H9 (cell line): ENCODE measurements around the gene PCDHB11. TPM values are rescaled to one million over a fixed set of nuclear protein-coding genes. Genes with fewer than 3 reads are reported as not detected.

Source experiments
- DNase-seq: peaks from one replicate; pipeline ENCODE4 v3.0.0-alpha.2; 2017
- H2AFZ ChIP-seq: one replicate; pipeline ENCODE4 v1.6.1; 2013; ENCODE audit warnings: mild to moderate bottlenecking, low read length, control low read depth, moderate library complexity
- H2AK5ac ChIP-seq: 2 replicates; pipeline ENCODE4 v1.6.1; 2013; ENCODE audit warnings: low read length, control low read depth, mixed read lengths; ENCODE audit not compliant: insufficient read length
- H2BK120ac ChIP-seq: one replicate; pipeline ENCODE4 v1.6.1; 2013; ENCODE audit warnings: low read depth, mild to moderate bottlenecking, low read length, control low read depth, inconsistent platforms; ENCODE audit not compliant: poor library complexity, severe bottlenecking
- H2BK12ac ChIP-seq: 2 replicates; pipeline ENCODE4 v1.6.1; 2013; ENCODE audit warnings: low read length, control low read depth, mixed read lengths, low read depth; ENCODE audit not compliant: insufficient read length
- H2BK15ac ChIP-seq: 2 replicates; pipeline ENCODE4 v1.6.1; 2013; ENCODE audit warnings: low read depth, low read length, control low read depth
- H2BK20ac ChIP-seq: one replicate; pipeline ENCODE4 v1.6.1; 2013; ENCODE audit warnings: low read depth, mild to moderate bottlenecking, low read length, control low read depth, inconsistent platforms; ENCODE audit not compliant: poor library complexity, severe bottlenecking
- H2BK5ac ChIP-seq: 2 replicates; pipeline ENCODE4 v1.6.1; 2013; ENCODE audit warnings: low read length, control low read depth, mixed read lengths; ENCODE audit not compliant: insufficient read length
- H3K14ac ChIP-seq: 2 replicates; pipeline ENCODE4 v1.6.1; 2013; ENCODE audit warnings: low read length, control low read depth; ENCODE audit not compliant: insufficient read depth
- H3K18ac ChIP-seq: 2 replicates; pipeline ENCODE4 v1.6.1; 2013; ENCODE audit warnings: low read depth, mild to moderate bottlenecking, mixed read lengths, low read length, control low read depth; ENCODE audit not compliant: insufficient read length
- H3K23ac ChIP-seq: 2 replicates; pipeline ENCODE4 v1.6.1; 2013; ENCODE audit warnings: low read length, control low read depth, mixed read lengths, low read depth; ENCODE audit not compliant: insufficient read length
- H3K23me2 ChIP-seq: 2 replicates; pipeline ENCODE4 v1.6.1; 2013; ENCODE audit warnings: low read depth, mild to moderate bottlenecking, mixed read lengths, low read length, control low read depth; ENCODE audit not compliant: insufficient read length, poor library complexity, severe bottlenecking
- H3K27ac ChIP-seq: 2 replicates; pipeline ENCODE4 v1.5.1; 2013; ENCODE audit warnings: low read length, control low read depth, mixed read lengths, low read depth; ENCODE audit not compliant: insufficient read length
- H3K27me3 ChIP-seq: 2 replicates; pipeline ENCODE4 v1.6.1; 2013; ENCODE audit warnings: low read length, control low read depth, inconsistent platforms; ENCODE audit not compliant: insufficient read depth
- H3K4ac ChIP-seq: 2 replicates; pipeline ENCODE4 v1.6.1; 2013; ENCODE audit warnings: low read depth, mild to moderate bottlenecking, control low read depth, inconsistent platforms, low read length, moderate library complexity
- H3K4me1 ChIP-seq: 2 replicates; pipeline ENCODE4 v1.6.1; 2013; ENCODE audit warnings: low read length, control low read depth, inconsistent platforms; ENCODE audit not compliant: insufficient read depth
- H3K4me2 ChIP-seq: 2 replicates; pipeline ENCODE4 v1.6.1; 2013; ENCODE audit warnings: low read length, control low read depth, mixed read lengths; ENCODE audit not compliant: insufficient read length, insufficient read depth
- H3K56ac ChIP-seq: 2 replicates; pipeline ENCODE4 v1.6.1; 2013; ENCODE audit warnings: low read depth, mild to moderate bottlenecking, mixed read lengths, low read length, control low read depth; ENCODE audit not compliant: insufficient read length
- H3K79me1 ChIP-seq: 2 replicates; pipeline ENCODE4 v1.6.1; 2013; ENCODE audit warnings: low read depth, mild to moderate bottlenecking, moderate library complexity, low read length, control low read depth, inconsistent platforms; ENCODE audit not compliant: insufficient read depth, poor library complexity, severe bottlenecking
- H3K79me2 ChIP-seq: 2 replicates; pipeline ENCODE4 v1.6.1; 2013; ENCODE audit warnings: low read length, control low read depth, inconsistent platforms; ENCODE audit not compliant: insufficient read depth
- H3K9ac ChIP-seq: 2 replicates; pipeline ENCODE4 v1.6.1; 2013; ENCODE audit warnings: low read length, control low read depth, mixed read lengths; ENCODE audit not compliant: insufficient read length; ENCODE audit errors: extremely low read depth
- H3K9me3 ChIP-seq: one replicate; pipeline ENCODE4 v1.6.1; 2013; ENCODE audit warnings: low read depth, low read length, inconsistent platforms; ENCODE audit not compliant: control insufficient read depth
- H3T11ph ChIP-seq: one replicate; pipeline ENCODE4 v1.6.1; 2013; ENCODE audit warnings: mild to moderate bottlenecking, low read length, control low read depth, inconsistent platforms
- H4K20me1 ChIP-seq: one replicate; pipeline ENCODE4 v1.6.1; 2013; ENCODE audit not compliant: control insufficient read depth, insufficient read length, insufficient read depth
- H4K5ac ChIP-seq: 2 replicates; pipeline ENCODE4 v1.6.1; 2013; ENCODE audit warnings: low read depth, mild to moderate bottlenecking, mixed read lengths, low read length, control low read depth; ENCODE audit not compliant: insufficient read length
- H4K8ac ChIP-seq: replicated peaks from 2 replicates; pipeline ENCODE4 v1.6.1; 2013; ENCODE audit warnings: low read length, control low read depth, mixed read lengths, low read depth; ENCODE audit not compliant: insufficient read length
- H4K91ac ChIP-seq: 2 replicates; pipeline ENCODE4 v1.6.1; 2013; ENCODE audit warnings: low read depth, mild to moderate bottlenecking, moderate library complexity, mixed read lengths, low read length, control low read depth; ENCODE audit not compliant: insufficient read length
- H3K27ac Mint-ChIP-seq, 3 experiments: 2 replicates in 2 of 3; 3 replicates in 1 of 3; pipeline ENCODE4 v1.8.0; 2020 to 2021; ENCODE audit warnings: mixed read lengths in 3 of 3, mild to moderate bottlenecking in 1 of 3, moderate library complexity in 1 of 3
- H3K27me3 Mint-ChIP-seq: 2 replicates; pipeline ENCODE4 v1.8.0; 2021; ENCODE audit warnings: low read depth, mild to moderate bottlenecking, moderate library complexity, mixed read lengths
- H3K36me3 Mint-ChIP-seq, 3 experiments: 2 replicates in 2 of 3; 3 replicates in 1 of 3; pipeline ENCODE4 v1.8.0; 2020 to 2021; ENCODE audit warnings: low read depth in 3 of 3, mixed read lengths in 3 of 3; ENCODE audit not compliant: insufficient read depth in 1 of 3
- H3K4me1 Mint-ChIP-seq, 2 experiments: 2 replicates each; pipeline ENCODE4 v1.8.0; 2020; ENCODE audit warnings: mixed read lengths in 2 of 2
- H3K4me3 Mint-ChIP-seq, 2 experiments: 2 replicates in 1 of 2; 3 replicates in 1 of 2; pipeline ENCODE4 v1.8.0; 2020 to 2021; ENCODE audit warnings: mild to moderate bottlenecking in 2 of 2, mixed read lengths in 2 of 2, moderate library complexity in 1 of 2
- H3K9me3 Mint-ChIP-seq, 2 experiments: 2 replicates in 1 of 2; 3 replicates in 1 of 2; pipeline ENCODE4 v1.8.0; 2020; ENCODE audit warnings: mild to moderate bottlenecking in 2 of 2, mixed read lengths in 2 of 2, moderate library complexity in 1 of 2
- CTCF ChIP-seq: fragments of 200-600 bp; sonication (generic); conservative IDR thresholded peaks from 3 replicates; pipeline ENCODE4 v1.8.0; 2021; ENCODE audit warnings: antibody characterized with exemption, mild to moderate bottlenecking
- total RNA-seq: library from RNA; stranded (reverse); gene quantifications from 2 replicates; pipeline ENCODE4 v1.2.1, GENCODE V29; 2021

The PCDHB11 gene
- total RNA-seq, 1 experiment from 2014 or later, result 2.0 TPM

GRCh38 chr5:141250576-141250975 is 51.1 kb downstream of the PCDHB11 start:
- H3K9me3 ChIP-seq, result peaks cover 26% of the 10 kb centered on the region
- no peak overlapping the region for H2BK15ac ChIP-seq
- peaks cover 17 to 63% (median 44%) of the 10 kb centered on the region in 3 experiments for H3K36me3 Mint-ChIP-seq
- H4K20me1 ChIP-seq, result no peaks in the 10 kb centered on the region
- no peak overlapping the region for H2AK5ac ChIP-seq
- no peak overlapping the region for H3K4me2 ChIP-seq
- H3K27ac Mint-ChIP-seq, result no peak overlapping the region
- no peak overlapping the region for H3K4ac ChIP-seq
- no peak overlapping the region for H3K9ac ChIP-seq
- H2BK5ac ChIP-seq, result no peak overlapping the region
- H3K27me3 ChIP-seq, result no peaks in the 10 kb centered on the region
- H4K91ac ChIP-seq, result no peak overlapping the region
- no peak overlapping the region for H3K23ac ChIP-seq
- H3K56ac ChIP-seq, result no peak overlapping the region
- DNase-seq, result no peak
- no peak overlapping the region for H3T11ph ChIP-seq
- H3K27ac ChIP-seq, result no peak overlapping the region
- H3K4me1 ChIP-seq, result no peaks in the 10 kb centered on the region
- H3K79me1 ChIP-seq, result no peaks in the 10 kb centered on the region
- H3K27me3 Mint-ChIP-seq, result no peaks in the 10 kb centered on the region
- peaks cover under 1% of the 10 kb centered on the region for H3K23me2 ChIP-seq
- no peak for TF ChIP-seq CTCF
- no peak overlapping the region for H4K8ac ChIP-seq
- H3K79me2 ChIP-seq, result no peaks in the 10 kb centered on the region
- no peak overlapping the region for H2BK12ac ChIP-seq
- H4K5ac ChIP-seq, result no peak overlapping the region
- peaks cover 0 to 8% of the 10 kb centered on the region in 2 experiments; a peak in 2 of 4 replicates for H3K4me1 Mint-ChIP-seq
- H3K18ac ChIP-seq, result no peak overlapping the region
- no peak overlapping the region for H2BK20ac ChIP-seq
- no peak overlapping the region for H3K4me3 Mint-ChIP-seq
- no peak overlapping the region for H2AFZ ChIP-seq
- no peak overlapping the region for H2BK120ac ChIP-seq
- H3K9me3 Mint-ChIP-seq, result peaks cover 66 to 77% of the 10 kb centered on the region in 2 experiments
- H3K14ac ChIP-seq, result no peak overlapping the region

Other genes starting within 250 kb of the PCDHB11 start
- gene PCDHAC2, start 233.2 kb upstream of the PCDHB11 start, total RNA-seq, result 4.8 and 5.4 TPM in 2 replicates
- 0.07 and 0.11 TPM in 2 replicates for gene PCDHB1, start 148.3 kb upstream of the PCDHB11 start, total RNA-seq
- 26.3 and 27.7 TPM in 2 replicates for gene PCDHB2, start 105.0 kb upstream of the PCDHB11 start, total RNA-seq
- gene PCDHB3, start 99.2 kb upstream of the PCDHB11 start, total RNA-seq, result 2.0 and 2.3 TPM in 2 replicates
- gene PCDHB4, start 77.8 kb upstream of the PCDHB11 start, total RNA-seq, result 1.3 and 1.6 TPM in 2 replicates
- gene PCDHB5, start 64.4 kb upstream of the PCDHB11 start, total RNA-seq, result 2.8 and 2.9 TPM in 2 replicates
- 0.22 TPM in 1 of 2 replicates, not detected in the other for gene PCDHB6, start 49.6 kb upstream of the PCDHB11 start, total RNA-seq
- gene PCDHB7, start 27.0 kb upstream of the PCDHB11 start, total RNA-seq, result 0.42 and 0.52 TPM in 2 replicates
- 0.57 and 0.86 TPM in 2 replicates for gene PCDHB8, start 21.8 kb upstream of the PCDHB11 start, total RNA-seq
- gene PCDHB16, start 17.2 kb upstream of the PCDHB11 start, total RNA-seq, result 6.5 and 8.0 TPM in 2 replicates
- 2.6 and 2.9 TPM in 2 replicates for gene PCDHB9, start 12.5 kb upstream of the PCDHB11 start, total RNA-seq
- 1.5 and 1.6 TPM in 2 replicates for gene PCDHB10, start 7.3 kb upstream of the PCDHB11 start, total RNA-seq
- 2.3 and 3.1 TPM in 2 replicates for gene PCDHB12, start 9.1 kb downstream of the PCDHB11 start, total RNA-seq
- 1.5 and 1.7 TPM in 2 replicates for gene PCDHB13, start 14.3 kb downstream of the PCDHB11 start, total RNA-seq
- 1.5 and 2.4 TPM in 2 replicates for gene PCDHB14, start 23.7 kb downstream of the PCDHB11 start, total RNA-seq
- gene PCDHB15, start 45.8 kb downstream of the PCDHB11 start, total RNA-seq, result 5.2 and 7.0 TPM in 2 replicates
- not detected in 2 replicates for gene SLC25A2, start 104.4 kb downstream of the PCDHB11 start, total RNA-seq
- 90.3 TPM in 2 replicates for gene TAF7, start 121.2 kb downstream of the PCDHB11 start, total RNA-seq
- gene PCDHGA1, start 130.9 kb downstream of the PCDHB11 start, total RNA-seq, result 0.63 and 0.72 TPM in 2 replicates
- 0.90 and 1.1 TPM in 2 replicates for gene PCDHGA2, start 139.1 kb downstream of the PCDHB11 start, total RNA-seq
- gene PCDHGA3, start 144.2 kb downstream of the PCDHB11 start, total RNA-seq, result 0.88 and 0.94 TPM in 2 replicates
- 5.0 and 5.2 TPM in 2 replicates for gene PCDHGB1, start 150.5 kb downstream of the PCDHB11 start, total RNA-seq
- 2.3 and 2.6 TPM in 2 replicates for gene PCDHGA4, start 155.4 kb downstream of the PCDHB11 start, total RNA-seq
- gene PCDHGB2, start 160.4 kb downstream of the PCDHB11 start, total RNA-seq, result 3.2 and 3.8 TPM in 2 replicates
- gene PCDHGA5, start 164.5 kb downstream of the PCDHB11 start, total RNA-seq, result 1.1 and 1.3 TPM in 2 replicates
- 1.6 and 1.7 TPM in 2 replicates for gene PCDHGB3, start 170.6 kb downstream of the PCDHB11 start, total RNA-seq
- 1.5 and 1.7 TPM in 2 replicates for gene PCDHGA6, start 174.3 kb downstream of the PCDHB11 start, total RNA-seq
- 0.83 and 0.88 TPM in 2 replicates for gene PCDHGA7, start 183.1 kb downstream of the PCDHB11 start, total RNA-seq
- gene PCDHGB4, start 188.1 kb downstream of the PCDHB11 start, total RNA-seq, result 3.8 and 4.2 TPM in 2 replicates
- 0.90 and 1.0 TPM in 2 replicates for gene PCDHGA8, start 193.0 kb downstream of the PCDHB11 start, total RNA-seq
- 3.6 and 3.8 TPM in 2 replicates for gene PCDHGB5, start 198.3 kb downstream of the PCDHB11 start, total RNA-seq
- gene PCDHGA9, start 203.2 kb downstream of the PCDHB11 start, total RNA-seq, result 0.83 and 1.3 TPM in 2 replicates
- 5.5 and 6.0 TPM in 2 replicates for gene PCDHGB6, start 208.4 kb downstream of the PCDHB11 start, total RNA-seq
- gene PCDHGA10, start 213.4 kb downstream of the PCDHB11 start, total RNA-seq, result 12.5 and 15.1 TPM in 2 replicates
- gene PCDHGB7, start 218.1 kb downstream of the PCDHB11 start, total RNA-seq, result 6.8 and 7.7 TPM in 2 replicates
- gene PCDHGA11, start 221.4 kb downstream of the PCDHB11 start, total RNA-seq, result 2.6 and 2.7 TPM in 2 replicates
- 1.3 and 1.4 TPM in 2 replicates for gene PCDHGA12, start 230.9 kb downstream of the PCDHB11 start, total RNA-seq